ENCODE results near the gene DLEC1.
"Not testable (repeated sequence)": the region's sequence is repeated elsewhere in the genome, so short reads cannot be mapped to it uniquely, and the experiment has no call there.

DNA sequence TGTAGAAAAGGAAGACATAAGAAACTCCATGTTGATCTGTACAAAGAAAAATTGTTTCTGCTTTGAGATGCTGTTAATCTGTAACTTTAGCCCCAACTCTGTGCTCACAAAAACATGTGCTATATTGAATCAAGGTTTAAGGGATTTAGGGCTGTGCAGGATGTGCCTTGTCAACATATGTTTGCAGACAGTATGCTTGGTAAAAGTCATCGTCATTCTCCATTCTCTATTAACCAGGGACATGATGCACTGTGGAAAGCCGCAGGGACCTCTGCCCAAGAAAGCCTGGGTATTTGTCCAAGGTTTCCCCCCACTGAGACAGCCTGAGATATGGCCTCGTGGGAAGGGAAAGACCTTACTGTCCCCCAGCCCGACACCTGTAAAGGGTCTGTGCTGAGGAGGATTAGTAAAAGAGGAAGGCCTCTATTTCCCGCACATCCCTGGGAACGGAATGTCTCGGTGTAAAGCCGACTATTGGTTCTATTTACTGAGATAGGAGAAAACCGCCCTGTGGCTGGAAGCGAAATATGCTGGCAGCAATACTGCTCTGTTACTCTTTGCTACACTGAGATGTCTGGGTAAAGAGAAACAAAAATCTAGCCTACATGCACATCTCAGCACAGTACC, 95.6 kb downstream of the DLEC1 start:
- TF ChIP-seq POLR2AphosphoS5, POLR2A (IDR thresholded peaks at IDR 0.05): not testable (repeated sequence)
- TF ChIP-seq, protein P1, sequence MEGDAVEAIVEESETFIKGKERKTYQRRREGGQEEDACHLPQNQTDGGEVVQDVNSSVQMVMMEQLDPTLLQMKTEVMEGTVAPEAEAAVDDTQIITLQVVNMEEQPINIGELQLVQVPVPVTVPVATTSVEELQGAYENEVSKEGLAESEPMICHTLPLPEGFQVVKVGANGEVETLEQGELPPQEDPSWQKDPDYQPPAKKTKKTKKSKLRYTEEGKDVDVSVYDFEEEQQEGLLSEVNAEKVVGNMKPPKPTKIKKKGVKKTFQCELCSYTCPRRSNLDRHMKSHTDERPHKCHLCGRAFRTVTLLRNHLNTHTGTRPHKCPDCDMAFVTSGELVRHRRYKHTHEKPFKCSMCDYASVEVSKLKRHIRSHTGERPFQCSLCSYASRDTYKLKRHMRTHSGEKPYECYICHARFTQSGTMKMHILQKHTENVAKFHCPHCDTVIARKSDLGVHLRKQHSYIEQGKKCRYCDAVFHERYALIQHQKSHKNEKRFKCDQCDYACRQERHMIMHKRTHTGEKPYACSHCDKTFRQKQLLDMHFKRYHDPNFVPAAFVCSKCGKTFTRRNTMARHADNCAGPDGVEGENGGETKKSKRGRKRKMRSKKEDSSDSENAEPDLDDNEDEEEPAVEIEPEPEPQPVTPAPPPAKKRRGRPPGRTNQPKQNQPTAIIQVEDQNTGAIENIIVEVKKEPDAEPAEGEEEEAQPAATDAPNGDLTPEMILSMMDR (IDR thresholded peaks at IDR 0.05): not testable (repeated sequence)

Measured in gastroesophageal sphincter (tissue), 3 donors.